ENCODE measurements around the gene ZDHHC14.
"Not testable (repeated sequence)": the region's sequence is repeated elsewhere in the genome, so short reads cannot be mapped to it uniquely, and the experiment has no call there.

ZDHHC14 gene

DNA sequence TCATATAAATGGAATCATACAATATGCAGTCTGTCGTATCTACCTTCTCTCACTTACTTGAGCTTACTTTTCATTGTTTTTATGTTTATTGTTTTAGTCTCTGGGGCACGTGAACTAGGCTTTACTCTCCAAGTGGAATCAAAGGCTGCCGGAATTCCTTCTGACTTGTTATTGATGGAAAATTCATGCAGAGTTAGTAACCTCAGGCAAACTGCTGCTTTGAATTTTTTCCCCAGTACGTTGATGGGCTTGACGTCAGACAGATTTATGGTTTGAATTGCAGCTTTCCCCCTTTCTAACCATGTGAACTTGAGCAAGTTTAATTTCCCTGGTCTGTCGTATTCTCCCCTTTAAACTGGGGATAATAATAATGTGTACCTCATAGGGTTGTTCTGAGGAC is 68.6 kb downstream of the ZDHHC14 start:
- DNase-seq: no peak

DNA sequence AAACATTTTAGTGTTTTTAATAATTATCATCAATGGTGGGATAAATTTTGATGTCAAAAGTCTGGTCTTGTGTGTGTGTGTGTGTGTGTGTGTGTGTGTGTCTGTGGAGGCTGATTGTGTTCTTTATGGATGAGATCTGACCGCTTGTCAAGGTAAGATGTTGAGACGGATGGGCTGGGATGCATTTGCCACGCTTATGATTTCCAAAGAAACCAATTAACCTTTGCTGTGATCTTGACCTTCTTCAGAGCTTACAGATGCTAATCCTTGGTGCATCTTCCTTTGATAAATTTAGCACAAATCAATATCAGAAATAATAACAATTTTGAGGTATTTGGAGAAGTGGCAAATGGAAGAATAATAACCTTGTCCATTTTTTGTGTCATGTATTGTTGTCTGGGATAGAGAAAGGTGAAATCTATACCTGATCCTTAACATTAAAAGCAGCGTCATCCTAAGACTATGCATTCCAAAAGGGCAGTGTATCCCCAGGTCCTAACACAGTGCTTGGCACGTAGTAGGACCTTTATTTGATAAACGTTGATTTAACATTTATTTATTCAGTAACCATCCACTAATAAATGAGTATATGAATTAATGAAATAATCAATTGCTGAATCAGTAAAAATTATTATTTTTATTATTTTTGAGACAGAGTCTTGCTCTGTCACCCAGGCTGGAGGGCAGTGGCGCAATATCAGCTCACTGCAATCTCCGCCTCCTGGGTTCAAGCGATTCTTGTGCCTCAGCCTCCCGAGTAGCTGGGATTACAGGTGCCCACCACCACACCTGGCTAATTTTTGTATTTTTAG is 70.1 kb downstream of the ZDHHC14 start:
- no peak for DNase-seq

DNA sequence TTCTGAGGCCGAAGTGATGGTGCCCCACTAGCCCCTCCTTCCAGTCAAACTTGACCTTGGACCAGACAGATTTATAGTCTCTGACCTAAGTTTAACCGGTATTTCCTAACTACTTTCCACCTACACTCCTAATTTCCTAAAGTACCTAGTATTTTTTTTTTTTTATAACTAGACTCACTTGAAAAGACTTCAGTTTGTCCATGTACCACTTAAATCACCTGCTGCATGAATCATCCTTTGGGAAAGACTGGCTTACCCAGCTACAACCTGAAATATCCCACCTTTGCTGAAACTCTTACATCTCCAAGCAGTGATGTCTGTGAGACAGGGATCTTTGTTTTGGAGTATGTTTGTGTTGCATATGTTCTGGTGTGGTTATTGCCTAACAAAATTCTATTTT is 71.1 kb downstream of the ZDHHC14 start:
- DNase-seq: no peak

DNA sequence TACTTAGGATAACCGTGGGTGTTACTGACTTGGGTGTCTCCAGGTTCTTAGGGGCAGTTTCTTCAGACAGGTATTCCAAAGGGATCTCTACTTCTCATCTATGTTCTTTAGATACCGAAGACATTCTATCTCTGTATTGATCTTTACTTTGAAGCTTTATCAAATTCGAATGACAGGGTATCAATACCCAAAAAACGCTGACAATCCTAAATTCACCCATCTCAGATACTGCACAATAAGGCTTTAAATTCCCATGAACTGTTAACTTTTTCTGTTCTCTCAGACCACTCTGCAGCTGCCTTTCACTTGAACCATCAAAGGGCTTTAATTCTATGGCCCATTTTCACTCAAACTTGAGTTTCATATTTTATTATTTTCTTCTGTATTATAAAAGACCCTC is 72.1 kb downstream of the ZDHHC14 start:
- no peak for DNase-seq

DNA sequence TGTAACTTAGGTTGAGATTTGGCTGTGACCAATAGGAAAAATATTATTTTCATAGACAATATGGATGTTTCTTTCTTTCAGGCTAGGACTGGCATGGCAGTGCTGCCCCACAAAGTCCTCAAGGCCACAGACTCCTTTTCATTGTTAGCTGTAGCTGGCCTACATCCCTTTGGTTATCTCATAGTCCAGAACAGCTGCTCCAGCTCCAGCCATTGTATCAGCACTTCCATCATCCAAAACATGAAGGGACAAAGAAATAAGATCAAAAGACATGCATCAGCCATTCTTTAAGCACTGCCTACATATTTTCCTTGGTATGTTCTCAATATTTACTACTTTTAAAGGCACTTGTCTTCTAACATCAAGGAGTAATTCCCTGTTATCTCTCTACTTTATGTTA is 73.0 kb downstream of the ZDHHC14 start:
- DNase-seq: no peak

DNA sequence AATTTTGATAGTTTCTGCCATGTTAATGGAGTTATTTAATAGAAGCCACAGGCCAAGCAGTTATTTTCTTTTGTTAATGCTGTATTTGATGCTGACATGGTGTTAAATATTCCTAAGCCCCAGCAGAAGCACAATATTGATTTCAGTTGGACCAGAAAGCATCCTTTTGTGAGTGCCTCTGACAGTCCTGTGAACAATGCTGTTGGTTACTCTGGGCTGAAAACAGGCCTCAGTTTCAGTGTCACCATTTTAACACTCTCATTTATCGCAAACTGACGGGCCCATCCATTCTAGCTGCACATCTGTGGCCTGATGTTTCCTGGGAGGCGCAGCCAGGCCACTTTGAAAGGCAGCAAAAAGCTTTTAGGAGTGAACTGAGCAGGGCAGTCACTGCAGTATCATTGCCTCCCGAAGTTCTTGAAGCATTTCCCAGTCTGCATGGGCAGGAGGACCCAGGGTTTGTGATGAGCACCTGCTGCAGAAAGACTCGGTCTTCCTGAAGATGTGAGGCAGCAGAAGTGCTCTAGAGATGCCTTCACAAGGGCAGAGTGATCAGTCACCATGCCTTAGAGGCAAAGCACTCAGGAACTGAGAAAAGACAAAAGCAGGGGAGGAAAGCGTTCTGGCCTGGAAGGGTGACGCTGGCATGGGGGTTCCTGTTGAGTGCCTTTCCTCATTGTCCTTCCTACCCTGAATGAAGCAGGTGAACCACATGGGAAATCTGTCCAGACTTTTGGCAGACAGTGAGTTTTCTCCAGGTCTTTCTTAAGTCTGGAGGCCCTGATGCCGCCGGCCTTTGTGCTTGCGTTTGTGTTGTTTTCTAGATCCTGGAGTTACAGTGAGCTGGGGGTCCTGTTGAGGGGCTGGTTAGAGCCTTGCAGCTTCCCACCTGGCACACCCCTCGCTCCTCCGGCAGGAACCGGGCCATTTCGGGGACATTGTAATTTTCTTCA is 74.0 kb downstream of the ZDHHC14 start:
- no peak for DNase-seq

DNA sequence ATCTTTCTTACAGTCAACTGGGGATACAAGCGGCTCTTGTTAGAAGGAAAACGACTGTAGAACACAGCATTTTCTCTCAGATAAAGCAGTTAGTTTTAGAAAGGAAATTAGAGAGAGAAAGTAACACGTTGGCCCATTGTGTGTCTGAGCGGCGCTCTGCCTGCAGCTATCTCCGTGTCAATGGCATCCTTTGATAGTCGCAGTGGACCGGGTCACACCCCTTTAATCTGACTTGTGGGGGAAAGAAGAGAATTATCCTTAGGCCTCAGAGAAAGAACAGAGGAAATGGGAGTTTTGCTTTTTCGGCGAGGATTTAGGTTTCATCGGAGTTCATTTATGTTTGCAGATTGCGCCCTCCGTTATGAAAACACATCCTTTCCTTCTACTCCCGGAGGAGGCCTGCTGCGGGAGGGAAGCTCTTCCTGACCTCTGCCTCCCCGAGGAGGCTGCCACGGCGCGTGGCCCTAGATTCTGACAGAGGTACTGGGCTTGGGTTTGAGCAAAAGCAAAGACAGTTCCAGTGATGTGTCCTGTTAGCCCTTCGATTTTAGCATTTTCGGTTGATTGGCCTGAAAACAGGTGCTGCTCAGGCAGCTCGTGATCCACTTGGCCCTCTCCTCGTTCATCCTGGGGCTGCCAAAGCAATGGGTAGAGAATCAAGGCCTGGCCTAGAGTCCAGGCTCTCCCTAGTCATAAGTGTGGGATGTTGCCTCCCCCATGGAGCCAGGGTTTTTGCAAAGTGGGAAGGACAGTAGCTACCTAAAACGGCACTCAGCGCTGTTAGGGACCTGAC is 74.9 kb downstream of the ZDHHC14 start:
- no peak for DNase-seq

DNA sequence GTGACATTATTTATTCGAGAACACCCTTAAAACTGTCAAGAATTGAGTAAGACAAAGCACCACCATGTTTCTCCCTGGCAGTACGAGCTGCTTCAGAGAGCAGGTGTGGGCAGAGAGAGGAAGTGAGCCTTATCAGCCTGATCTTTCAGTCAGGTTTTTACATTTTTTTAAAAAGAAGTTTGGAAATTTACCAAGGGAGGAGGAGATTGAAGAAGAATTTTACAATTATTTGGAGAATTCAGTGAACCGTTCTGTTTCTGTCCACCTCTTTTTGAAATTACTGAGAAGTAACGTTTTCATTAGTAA is 75.5 kb downstream of the ZDHHC14 start:
- DNase-seq: no peak

DNA sequence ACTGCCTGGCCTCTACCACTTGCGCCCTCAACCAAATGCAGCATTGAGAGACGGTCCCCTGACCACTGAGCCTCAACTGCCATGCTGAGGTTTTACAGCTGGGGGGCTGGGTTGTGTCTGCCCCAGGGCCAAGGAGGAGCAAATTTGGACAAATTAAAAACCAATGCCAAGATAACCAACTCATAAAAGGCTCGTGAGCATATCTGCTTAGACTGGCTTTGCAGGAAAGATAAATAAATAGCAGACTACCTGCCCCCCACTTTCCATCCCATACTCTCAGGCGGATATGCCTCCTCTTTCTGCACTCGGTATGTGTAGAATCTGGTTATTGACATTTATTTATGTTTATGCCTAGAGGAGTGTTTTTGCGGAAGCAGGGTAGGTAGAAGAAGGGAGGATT is 76.8 kb downstream of the ZDHHC14 start:
- DNase-seq: no peak

DNA sequence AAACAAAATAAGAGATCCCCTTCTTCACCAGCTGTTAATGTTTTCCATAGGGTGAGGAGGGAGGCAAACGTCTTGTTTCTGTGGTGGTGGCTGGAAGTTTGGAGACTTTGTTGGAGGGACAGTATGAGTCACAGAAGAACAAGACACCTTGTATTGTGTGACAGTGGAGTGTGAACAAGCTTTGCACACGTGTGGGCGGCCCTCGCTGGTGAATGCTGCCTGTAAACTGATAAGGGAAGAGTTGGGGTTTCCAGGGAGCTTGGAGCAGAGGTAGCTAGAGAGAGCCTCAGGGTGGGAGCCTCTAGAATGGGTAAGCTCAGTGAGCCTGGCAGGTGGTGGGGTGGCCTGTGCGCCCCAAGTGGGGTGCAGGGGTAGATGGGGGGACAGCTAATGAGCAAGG is 78.3 kb downstream of the ZDHHC14 start:
- DNase-seq: no peak

DNA sequence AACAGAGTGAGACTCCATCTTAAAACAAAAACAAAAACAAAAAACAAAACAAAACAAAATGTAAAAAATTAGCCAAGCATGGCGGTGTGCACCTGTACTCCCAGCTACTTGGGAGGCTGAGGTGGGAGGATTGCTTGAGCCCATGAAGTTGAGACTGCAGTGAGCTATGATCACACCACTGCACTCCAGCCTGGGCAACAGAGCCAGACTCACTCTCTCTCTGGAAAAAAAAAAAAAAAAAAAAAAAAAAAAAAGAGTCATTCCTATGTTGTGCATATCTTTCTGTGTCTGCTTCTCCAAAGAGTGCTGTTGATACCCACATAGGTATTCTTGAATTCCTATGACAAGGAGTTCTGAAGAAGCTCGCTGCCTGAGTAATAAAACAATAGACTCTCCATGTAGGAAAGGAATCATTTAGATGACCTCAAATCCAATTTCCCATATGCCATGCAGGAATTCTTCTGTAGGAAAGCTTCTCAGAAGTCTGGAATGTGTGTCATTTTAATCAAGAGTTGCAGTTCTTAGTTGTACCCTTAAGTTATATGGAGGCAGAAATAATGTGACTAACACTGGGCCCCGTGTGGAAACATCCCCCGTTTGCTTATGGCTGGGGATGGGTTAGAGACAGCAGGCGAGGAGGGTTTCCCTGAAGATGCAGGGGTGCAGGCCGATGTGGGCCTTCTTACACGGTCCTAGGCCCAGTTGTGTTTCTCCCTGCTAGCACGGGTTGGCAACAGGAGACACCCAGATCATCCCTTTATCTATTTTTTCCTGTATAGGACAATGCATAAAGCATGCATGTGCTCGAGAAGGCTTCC is 79.4 kb downstream of the ZDHHC14 start:
- DNase-seq: no peak

DNA sequence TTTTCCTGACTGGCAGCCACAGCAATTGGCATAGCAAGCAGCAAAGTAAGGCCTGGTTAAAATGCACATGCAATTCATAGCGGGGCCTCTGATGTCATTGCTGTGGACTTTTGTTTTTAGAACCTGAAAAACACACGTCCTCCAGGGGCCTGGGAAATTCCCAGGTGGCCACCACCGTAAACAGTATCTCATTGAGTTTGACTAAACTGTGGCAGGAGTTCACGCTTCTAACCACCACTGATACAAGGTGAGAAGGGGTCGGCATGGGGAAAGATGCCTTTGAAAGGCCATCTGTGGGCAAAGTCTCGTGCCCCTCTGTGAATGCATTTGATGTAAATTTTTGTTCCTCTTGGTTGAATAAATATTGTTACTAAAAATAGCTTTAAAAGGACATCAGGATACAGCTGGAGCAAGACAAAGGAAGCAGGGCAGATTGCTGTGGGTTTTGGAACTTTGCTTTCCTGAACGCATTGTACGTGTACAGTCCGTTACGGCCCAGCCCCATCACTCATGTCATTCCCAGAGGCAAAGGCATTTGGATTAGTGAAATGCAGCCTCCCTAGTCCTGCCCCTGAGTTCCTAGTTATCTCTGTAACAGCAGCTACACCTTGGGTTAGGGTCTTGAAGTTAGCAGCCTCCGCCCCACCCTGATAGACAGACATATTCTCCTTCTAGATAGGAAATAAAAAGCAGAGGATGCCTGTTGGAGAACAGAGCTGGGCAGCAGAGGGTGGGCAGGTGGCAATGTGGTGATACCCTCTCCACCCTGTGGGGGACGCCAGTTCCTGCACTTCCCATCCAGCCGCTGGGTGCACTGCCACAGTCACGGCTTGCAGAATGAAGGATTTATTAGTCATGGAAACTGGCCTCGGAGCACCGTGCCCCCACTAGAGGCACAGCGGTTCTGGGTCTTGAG is 80.3 kb downstream of the ZDHHC14 start:
- no peak for DNase-seq

DNA sequence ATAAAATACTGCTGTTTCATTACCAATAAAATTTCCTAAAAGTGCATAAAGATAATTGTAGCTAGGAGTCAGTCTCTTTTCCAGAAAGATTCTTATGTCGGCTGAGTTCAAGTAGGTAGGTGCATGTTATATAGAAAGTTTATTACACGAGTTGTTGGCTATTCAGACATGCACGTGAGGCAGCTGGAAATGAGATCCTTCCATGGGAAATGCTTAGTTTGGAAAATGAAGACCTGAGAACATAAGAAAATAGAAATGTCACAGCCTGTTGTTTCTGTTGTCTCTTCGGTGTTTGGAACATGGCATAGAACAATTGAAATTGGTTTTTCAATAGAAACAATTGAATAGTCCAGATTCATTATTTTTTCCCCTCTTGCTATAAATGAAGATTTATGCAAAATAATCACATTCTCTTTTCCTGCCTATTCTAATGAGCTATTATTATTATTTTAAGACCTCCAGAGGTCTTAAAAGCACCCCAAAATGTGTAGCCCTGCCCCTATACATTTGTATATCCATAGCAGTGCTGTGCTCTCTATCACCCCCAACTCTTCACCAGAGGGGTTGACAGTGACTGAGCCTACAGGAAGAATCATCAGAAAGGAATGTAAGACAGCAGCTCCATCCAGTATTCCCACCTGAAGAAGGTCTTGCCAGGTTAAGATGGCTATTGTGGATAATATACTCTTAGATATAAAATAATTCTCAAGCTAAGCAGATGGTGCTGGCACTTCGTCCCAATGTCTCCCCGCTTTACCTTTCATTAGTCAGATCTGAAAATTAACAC is 82.2 kb downstream of the ZDHHC14 start:
- no peak for DNase-seq

DNA sequence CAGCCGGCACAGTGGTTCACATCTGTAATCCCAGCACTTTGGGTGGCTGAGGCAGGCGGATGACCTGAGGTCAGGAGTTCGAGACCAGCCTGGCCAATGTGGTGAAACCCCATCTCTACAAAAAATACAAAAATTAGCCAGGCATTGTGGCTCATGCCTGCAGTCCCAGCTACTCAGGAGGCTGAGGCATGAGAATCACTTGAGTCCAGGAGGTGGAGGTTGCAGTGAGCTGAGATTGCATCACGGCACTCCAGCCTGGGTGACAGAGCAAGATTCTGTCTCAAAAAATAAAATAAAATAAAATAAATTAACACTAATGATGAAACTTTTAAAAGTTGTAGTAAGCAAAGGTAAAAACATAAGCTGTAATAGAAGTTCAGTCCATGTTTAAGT is 82.7 kb downstream of the ZDHHC14 start:
- DNase-seq: not testable (repeated sequence)

DNA sequence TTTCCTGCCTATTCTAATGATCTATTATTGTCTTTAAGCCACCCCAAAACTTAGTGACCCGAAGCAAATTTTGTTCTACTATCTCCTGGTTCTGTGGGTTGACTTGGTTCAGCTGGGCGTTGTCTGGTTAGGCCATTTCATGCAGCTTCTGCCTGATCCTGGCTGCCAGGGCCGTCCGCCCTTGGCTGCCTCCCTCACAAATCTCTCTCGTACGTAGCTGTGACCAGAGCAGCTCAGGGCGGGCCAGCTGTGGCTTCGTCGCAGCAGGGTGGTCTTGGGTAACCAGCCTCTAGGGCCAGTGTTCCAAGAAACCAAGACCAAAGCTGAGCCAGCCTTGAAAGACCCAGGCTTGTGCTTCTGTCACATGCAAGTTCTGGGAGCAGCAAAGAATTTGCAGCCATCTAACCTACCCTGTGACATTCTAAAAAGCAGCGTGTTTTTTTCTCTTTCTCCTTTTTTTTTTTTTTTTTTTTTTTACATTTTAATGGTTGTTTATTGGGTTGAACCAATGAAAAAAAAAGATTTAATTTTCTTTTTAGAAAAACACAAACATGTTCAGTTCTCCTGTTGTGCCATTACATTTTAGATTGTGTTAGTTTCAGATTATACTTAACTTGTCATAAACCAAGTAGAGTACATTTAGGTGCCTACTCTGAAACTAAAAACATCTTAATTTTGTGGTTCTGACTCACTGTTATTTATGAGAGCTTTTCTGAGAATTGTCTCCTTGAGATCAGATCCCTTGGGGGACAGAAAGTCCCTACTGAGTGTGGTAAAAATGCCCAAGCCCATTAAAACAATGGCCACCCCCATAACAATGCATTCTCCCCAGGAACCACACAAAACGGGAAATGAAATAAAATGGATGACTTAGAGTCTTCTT is 83.9 kb downstream of the ZDHHC14 start:
- no peak for DNase-seq

DNA sequence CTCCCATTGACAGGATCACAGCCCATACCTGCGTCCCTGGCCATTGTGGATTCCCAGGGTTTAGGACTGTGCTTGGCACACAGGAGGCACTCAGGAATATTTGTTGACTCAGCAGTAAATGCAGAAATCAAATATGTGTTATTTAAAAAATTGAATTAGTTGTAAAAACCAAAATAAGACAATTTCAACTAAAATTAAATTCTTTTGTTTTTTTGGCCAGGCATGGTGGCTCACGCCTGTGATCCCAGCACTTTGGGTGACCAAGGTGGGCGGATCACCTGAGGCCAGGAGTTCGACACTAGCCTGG is 85.3 kb downstream of the ZDHHC14 start:
- DNase-seq: no peak

DNA sequence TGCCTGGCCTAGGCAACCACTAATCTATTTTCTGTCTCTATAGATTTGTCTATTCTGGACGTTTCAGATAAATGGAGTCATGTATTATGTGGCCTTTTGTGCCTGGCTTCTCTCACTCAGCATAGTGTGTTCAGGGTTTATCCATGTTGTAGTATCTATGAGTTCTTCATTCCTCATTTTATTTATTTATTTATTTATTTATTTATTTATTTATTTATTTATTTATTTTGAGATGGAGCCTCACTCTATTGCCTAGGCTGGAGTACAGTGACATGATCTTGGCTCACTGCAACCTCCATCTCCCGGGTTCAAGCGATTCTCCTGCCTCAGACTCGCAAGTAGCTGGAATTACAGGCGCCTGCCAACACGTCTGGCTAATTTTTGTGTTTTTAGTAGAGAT is 86.3 kb downstream of the ZDHHC14 start:
- DNase-seq: not testable (repeated sequence)

DNA sequence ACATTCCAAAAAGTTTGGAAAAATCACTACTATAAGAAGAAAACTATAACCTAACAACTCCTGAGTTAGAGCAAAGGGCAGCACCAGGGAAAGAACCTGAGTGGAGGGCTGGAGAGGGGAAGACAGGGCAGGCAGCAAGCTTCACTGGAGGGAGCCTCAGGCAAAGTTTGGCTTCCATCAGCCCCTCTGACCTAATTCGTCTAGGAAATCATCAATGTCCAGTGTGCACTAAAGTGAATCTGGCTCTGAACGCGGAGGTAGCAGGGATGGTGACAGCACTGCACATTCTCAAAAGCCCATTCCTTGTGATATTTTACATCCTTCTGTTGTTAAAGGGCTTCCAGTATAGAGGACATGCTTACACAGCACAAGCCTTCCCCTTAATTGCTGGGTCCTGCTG is 87.1 kb downstream of the ZDHHC14 start:
- DNase-seq: no peak

DNA sequence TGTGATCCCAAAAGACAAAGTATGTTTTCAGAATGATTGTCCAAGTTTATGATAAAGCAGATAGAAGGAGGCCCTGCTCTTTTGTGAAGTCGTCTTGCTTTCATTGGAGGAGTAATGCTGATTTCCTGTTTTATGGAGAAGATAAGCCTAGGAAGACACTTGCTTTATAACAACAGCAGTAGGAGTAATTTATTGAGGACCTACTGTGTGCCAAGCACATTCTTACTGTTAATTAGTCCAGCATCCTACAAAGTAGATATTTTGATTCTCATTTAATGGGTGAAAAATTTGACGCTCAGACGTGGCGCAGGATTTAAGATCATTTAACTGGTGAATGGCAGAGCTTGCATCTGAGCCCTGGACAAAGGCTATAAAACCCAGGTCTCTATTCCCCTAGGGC is 87.6 kb downstream of the ZDHHC14 start:
- DNase-seq: no peak

DNA sequence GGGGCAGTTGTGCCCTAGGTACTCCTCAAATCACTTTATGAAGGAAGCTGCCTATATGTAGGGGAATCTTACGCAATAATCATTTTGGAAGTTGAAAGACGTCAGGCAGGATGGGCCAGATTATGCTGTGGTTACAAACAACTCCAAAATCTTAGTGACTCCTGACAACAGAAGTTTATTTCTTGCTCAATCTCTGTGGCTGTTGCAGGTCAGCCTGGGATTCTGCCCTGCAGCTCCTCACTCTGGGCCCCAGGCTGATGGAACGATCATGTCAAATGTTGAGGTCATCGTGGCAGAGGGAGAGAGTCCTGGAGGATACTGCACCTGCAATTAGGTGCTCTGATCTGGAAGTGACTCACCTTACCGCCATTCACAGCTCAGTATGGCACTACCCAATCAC is 88.4 kb downstream of the ZDHHC14 start:
- no peak for DNase-seq

Data from NCI-H1092 (cell line).